Left renal cortex interstitium (tissue), 4 donors: ENCODE results near the gene CDH15. TPM values are rescaled to one million over a fixed set of nuclear protein-coding genes. Genes with fewer than 3 reads are reported as not detected.
A peak's percentile ranks its signal among the peaks of the same experiment; 100 is the strongest.

Source experiments
- DNase-seq, 4 donors: peaks; one replicate each; pipeline ENCODE4 v3.0.0-alpha.2; 2013; ENCODE audit warnings: low read depth in 4 of 4, low spot score in 2 of 4, missing footprints in 1 of 4
- polyA plus RNA-seq, 4 donors: library from polyadenylated mRNA; unstranded; fragments of 120-200 nt; gene quantifications; one replicate each; pipeline ENCODE4 v1.2.1, GENCODE V29; 2013; ENCODE audit not compliant: insufficient read length in 4 of 4

CDH15 gene
- polyA plus RNA-seq, 4 donors, result 1.7 to 3.8 (median 2.7) TPM

DNA sequence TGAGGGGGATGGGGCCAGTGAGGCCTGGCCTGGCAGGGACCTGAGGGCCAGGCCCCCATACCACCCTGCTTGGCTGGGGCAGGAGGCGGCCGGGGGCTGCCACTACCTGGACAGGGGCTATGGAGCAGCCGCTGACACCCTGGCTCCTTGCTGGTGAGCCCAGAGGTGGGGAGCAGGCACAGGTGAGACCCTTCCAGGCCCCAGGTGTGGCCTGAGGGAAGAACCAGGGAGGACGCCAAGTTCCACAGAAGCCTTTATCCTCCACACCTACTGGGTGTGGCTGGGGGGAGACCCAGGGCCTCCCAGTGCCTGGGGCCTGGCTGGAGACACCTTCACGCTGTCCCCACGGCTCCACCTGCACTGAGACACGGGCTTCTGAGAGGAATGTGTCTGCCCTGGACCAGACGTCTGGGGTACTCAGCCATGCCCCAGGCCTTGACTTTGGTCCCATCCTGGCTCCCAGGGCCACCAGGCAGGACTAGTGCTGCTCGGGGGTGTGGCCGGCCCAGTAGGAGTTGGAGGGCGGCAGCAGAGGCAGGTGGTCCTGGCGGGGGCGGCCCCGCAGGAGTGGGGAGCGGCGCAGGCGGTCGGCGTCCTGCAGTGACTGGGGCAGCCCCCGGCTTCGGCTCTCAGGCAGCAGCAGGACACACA, 24.1 kb downstream of the CDH15 start:
- DNase-seq, result no peak

DNA sequence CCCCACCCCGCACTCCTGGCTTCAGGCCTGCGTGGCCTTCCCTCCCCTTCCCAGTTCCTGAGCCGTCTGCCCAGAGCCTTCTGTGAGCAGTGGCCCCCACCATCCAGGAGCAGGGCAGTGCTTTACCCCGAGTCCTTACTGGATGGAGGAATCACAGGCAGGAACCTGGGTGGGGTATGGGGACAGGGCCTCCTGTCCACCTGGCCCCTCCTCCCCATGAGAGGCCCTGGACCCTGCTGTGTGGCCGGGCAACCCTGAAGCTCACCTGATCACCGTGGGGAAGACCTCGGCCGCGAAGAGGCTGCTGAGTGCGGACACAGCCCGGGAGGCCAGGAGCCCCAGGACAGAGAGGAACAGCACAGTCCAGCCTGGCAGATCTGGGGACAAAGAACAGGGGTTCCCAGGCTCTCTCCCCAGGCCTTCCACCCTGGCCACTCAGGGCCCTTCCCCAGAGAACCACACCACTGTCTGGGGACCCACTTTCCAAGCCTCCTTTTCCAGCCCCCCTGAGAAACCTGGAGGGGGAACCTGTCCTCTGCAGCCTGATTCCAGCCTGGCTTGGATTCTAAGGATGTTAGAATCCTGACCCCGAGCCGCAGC, 25.6 kb downstream of the CDH15 start:
- no peak for DNase-seq

DNA sequence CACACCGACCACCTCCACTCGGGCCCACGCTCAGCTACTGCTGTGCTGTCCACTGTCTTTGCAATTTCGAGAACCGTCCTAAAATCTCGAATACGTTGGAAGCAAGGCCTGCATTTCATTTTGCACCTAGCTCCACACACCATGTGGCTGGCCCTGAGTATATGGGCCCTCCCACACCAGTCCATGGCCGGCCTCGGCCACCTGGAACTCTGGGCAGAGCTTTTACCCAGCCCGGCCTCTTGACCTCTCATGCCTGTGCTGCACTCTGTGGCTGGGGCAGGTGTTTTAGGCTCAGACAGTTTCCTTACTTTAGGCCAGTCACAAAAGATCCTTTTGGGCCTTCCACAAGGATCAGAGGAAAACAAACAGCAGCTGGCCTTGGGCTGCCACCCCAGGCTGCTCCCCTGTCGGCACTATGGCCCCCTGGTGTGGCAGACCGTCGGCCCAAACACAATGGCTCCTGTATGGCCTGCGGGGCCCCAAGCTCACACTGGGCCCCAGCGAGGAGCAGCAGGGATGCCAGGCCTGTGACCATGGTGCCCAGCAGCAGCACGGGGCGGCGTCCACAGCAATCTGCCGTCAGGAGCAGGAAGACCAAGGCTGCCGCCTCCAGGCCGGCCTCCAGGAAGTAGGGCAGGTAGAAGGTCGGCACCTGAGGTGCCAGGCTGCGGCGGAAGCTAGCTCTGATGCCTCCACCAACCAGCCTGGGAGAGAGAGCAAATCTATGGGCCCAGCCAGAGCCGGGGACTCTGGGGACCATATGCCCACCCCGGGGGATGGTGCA, 26.3 kb downstream of the CDH15 start:
- DNase-seq, result no peak

DNA sequence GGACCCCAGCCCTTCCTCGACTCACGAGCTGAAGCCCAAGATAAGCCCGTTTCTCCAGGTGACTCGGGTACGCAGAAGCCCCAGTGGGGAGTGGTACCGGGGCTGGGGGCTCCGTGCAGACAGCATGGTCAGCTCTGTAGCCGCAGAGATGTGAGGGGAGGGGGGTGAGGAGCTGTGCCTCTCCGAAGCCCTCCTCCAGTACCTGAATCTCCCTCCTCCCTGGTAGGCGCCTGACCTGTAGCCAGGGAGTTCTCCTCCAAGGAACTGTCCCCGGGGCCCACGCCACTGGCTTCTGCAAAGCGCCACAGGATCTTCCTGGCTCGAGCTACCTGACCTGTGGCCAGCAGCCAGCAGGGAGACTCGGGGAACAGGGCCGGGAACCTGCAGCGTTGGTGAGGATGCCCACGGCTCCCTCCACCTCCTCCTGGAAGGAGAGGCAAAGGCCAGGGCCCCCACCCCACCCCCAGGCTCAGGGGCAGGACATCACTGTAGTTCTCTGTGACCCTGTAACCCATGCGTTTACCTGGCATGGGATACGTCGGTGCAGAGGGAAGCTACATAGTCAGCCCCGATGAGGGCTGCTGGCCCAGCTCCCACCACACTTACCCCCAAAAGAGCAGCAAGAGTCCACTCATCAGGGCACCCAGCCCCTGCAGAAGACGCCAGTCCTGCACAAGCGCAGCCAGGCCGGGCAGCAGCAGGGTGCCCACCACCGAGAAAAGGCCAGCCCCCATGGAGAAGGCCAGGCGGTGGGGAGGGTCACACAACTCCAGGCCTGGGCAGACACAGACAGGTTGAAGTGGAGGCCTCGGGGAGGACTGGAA, 27.1 kb downstream of the CDH15 start:
- no peak for DNase-seq

DNA sequence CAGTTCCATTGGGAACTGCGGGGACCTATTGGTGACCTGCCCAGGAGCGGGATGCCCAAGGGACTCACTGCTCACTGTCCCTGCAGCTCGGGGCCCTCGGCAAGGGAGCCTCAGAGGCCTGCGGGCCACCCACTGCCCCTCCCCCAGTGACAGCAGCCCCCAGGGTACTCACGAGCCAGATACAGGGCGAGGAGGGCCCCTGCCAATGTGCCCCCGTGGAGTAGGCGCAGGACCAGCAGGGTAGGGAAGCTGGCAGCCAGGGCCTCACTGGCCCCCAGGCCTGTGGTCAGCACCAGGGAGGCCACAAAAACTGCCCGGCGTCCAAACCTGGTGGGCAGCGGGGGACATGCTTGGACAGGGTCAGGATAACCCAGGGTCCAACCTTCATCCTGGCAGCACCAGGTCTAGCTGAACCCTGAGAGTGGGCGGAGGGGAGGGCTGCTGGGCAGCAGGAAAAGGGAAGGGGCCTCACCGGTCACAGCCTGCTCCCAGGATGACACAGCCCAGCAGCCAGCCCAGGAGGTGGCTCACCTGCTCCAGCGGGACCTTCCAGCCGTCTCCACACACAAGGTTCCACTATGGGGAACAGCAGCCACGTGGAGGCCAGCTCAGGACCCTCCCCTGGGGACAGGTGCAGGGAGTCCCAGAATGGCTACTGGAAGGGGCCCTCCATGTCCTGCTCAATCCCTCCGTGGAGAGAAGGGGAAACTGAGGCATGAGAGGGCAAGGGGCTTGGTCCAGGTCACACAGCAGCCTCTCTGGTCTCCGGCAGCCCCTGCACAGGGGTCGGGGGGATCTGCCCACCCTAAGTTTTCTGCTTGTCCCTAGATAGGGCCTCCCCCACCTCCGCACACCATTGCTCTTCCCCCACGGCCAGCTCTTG, 27.9 kb downstream of the CDH15 start:
- no peak for DNase-seq

DNA sequence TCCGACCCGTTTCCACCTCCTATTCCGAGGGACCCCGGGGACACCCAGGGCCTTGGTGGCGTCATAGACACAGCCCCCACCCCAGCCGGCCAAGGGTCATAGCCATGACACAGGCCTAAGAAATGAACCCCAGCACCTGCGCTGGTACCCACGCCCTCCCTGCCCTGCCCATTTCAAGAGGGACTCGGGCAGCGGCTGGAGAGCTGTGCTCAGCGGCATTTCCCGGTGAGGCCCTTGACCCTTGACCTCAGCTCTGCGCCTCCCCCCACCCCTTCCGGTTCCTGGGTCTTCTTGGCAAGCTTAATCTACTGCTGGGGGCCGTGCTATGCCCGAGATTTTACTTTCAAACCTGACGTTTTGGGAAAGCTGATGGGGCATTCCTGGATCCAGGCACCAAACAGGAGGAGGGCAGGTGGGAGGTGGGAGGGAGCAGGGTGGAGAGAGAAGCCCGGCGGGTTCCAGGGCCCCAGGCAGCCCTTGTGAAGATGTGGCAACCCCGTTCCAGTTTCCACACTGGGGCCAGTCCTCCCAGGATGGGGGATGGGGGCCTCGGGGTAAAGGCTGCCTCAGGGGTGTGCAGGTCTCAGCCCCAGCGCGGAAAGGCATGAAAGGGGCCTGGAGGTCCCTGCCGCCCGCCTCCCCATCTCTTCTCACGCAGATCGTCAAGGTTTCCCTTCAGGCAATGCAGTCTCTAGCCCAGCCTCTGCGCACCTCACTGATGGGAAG, 28.7 kb downstream of the CDH15 start, which contains the start of gene SLC22A31:
Gene SLC22A31, minus strand, starts transcription at position 414 of the 726 bp plus-strand sequence. Its CDS starts 36 bp downstream, at position 378.
- no peak for DNase-seq

DNA sequence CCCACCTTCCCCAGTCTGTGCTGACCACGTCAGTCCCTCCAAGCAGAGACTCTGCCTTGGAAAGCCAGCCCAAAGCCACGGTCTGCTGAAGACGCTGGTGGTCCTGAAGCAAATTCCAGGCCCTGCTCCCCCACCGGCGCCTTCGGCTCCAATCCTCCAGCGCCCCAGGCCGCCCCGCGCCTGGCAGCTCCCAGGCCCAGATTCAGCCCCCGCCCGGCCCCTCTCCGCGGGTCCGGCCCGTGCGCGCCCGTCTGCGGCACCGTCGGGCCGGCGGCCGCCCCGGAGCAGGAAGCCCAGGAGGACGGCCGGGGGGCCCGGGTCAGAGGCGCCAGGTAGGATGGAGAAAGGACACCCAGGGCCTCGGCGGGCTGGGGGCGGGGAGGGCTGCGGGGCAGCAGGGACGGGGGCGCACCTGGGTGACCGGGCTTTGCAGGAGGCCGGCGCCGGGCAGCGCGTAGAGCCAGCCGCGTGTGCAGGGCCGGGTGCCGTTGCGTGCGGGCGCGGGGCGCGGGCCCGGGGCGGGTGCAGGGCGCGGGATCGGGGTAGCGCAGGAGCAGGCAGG, 29.4 kb downstream of the CDH15 start:
- no peak for DNase-seq

DNA sequence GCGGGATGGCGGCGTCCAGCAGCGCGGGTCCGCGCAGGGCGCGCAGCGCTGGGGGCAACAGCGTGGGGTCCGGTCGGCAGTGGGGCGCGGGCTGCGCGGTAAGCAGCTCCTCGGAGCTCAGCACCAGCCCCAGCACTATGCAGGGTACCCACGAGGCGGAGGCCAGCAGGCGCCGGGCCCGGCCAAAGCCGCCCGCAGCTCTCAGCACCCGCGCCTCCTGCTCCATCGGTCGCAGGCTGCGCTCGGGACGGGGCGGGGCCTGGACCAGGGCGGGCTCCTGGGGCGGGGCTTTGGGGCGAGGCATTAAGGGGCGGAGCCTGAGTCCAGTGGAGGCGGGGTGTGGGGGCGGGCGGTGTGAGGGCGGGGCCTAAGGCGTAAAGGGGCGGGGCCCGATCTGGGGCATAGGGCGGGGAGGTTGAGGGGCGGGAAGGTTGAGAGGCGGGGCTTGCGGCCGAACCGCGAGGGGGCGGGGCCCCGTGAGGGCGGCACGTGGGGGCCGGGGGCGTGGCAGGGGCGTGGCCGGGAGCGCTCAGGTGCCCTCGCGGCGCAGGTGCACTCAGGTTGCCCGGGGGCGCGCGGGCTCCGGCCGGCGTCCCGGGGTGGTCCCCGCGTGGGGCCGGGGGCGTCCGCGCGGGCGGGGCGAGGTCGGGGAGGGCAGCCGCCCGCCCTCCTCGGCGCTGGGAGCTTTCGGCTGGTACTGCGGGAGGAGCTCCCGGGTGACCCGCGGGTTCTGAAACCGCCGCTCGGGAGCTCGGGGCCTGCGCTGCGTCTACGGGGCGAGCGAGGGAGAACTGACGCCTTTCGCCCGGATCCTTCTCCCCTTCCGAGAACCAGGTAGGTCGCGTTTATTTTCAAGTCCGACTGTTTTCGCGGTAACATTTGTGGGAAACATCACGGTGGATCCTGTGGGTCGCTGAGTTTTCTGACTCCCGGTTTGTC, 30.2 kb downstream of the CDH15 start:
- DNase-seq, result no peak

DNA sequence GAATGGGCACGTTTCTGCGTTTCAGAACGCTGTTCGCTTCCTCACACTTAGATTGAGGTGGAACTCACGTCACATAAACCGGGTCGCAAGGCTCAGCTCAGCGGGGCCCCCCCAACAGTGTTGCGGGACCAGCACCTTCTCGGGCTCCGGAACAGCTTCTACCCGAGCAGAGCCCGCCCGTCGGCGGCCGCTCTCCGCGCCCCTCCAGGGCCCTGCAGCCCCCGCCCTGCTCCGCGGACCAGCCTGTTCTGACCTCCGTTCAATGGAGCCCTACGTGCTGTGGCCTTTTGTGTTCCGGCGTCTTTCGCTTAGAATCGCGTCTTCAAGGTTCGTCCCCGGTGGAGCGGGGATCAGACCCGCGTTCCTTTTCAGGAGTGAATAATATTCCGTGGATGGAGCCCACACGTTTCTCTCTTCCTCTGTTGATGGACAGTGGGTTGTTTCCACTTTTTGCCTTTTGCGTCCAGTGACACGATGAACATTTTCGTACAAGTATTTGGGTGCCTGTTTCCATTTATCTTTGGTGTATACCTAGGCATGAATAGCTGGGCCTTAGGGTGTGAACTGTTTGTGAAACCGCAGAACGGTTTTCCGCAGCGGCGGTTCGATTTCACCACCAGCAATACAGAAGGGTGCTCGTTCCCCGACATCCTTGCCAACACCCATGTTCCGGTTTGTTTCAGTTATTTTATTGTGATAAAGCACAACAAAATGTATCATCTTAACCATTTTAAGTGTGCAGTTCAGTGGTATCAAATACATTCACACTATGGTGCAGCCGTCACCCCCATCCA, 31.1 kb downstream of the CDH15 start:
- DNase-seq, result no peak

DNA sequence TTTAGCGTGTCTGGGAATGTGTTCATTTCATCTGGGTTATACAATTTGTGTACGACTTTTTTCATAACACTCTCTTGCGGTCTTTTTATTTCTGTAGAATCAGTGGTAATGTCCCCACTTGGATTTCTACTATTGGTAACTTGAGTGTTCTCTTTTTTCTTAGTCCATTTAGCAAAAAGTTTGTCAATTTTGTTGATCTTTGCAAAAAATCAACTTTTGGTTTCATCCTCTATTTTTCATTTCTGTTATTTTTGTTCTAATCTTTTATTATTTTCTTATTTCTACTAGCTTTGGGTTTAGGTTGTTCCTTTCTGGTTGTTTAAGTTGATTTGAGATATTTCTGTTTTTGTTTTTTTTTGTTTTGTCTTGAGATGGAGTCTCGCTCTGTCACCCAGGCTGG, 36.4 kb downstream of the CDH15 start:
- no peak for DNase-seq

DNA sequence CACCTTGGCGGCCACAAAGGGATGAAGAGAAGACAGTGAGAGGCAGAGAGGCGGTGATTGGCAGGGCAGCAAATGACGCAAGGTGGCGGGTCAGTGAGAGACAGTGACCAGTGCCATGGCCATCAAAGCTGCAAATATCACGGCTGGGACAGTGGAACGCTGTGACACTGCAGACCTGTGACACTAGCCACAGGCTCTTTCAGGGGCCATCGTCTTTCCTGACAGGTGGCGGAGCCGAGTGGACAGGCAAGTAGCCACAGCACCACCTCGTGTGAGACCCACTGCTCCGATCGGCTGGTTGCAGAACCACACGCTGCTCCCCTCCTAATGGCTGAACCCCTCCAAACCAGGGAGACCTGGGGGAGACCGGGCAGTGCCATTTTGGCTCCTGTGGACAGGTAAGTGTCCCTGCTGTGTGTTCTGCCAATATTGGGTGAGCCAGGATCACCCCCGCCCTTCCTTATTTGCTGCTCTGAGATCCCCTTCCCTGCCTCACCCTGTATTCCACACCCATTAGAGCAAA, 38.0 kb downstream of the CDH15 start:
- no peak for DNase-seq

DNA sequence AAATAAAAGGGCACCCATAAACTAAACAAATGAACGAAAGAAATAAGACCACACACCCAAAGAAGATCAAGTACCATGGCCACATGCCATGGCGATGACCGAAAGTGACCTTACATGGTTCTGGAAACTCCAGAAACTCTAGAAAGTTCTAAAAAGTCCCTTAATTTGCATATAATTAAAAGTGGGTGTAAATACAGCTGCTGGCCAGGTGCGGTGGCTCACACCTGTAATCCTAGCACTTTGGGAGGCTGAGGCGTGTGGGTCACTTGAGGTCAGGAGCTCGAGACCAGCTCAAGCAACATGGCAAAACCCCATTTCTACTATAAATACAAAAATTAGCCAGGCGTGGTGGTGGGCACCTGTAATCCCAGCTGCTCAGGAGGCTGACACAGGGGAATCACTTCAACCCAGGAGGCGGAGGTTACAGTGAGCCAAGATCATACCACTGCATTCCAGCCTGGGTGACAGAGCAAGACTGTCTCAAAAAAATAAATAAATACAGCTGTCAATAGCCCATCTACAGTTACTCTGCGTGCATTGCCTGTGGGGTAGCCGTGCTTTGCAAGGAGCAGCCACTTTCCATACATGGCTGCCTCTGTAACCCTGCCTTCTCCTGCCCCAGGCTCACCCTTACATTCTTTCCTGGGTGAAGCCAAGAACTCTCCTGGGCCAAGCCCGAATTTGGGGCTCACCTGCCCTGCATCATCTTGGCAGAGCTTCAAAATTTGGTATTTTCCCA, 38.8 kb downstream of the CDH15 start:
- no peak for DNase-seq

DNA sequence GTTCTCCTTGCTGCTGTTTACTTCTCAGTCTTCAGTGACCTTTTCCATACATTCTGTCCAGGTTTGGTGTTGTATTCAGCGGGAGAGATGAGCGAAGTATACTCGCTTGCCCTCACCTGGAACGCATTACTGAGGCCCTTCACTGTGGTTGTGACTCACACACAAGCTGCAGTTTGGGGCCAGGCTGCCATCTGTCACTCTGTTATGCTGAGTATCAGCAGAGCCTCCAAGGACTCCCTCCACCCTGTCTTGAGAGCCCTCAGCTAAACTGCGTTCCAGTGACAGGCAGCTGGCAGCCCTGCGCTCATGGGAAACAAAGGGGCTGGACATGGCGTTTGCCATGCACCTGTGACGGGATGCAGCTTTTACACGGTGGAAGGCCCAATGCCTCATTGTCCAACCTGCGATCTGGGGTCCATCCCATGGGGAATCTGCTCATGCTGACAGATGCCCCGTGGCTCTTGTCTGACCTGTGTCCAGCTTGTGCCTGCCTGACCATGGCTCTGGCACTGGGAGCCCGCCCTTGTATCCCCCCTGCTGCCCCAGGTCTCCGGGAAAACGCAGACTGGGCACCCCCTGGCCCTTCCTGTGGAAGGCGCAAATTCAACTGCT, 39.5 kb downstream of the CDH15 start:
- DNase-seq, result no peak

DNA sequence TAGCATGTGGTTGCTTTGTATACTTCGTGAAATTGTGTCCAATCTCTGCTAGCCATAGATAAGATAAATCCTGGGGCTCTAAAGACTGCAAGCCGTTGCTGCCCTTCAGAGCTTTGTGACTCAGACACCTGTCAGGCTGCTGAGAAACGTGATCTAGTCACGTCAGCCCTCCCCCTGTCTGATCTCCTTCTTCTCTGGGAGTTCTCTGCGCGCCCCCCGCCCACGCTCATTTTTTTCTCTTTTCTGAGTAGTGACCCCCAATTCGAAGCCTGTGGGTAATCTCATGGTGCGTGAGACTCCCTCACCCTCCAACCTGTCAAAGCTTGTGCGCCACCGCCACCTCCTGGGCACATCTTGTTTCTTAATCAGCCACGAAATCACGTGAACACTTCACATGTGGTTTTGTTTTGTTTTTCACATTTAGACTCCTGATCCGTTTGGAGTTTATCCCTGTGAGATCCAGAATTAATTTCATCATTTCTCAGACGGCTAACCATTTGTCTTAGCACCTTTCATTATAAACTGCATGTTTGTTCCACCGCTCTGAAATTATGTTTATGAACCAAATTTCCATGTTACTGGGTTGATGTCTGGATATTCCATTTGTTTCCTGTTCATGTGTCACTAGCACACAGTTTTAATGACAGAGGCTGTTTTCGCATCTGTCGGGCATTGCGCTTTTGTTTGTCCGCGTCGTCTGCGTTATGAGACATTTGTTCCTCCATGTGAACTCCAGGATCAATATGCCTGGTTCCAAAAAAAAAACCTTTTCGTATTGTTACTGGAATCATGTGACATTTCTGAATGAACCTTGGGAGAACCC, 45.0 kb downstream of the CDH15 start:
- DNase-seq, result peak in 3 of 4 donors; percentile 34 to 74 (median 62)

DNA sequence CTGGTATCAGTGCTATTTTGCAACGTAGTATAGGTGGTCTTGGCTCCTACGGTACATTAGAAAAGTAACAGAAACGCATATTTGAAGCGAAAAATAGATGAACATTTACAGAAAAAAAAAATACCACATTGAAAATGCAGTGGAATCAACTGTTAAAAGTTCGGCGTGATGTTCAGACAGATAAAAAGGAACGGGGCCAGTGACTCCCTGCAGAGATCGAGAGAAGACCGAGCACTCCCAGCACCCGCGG, 45.5 kb downstream of the CDH15 start:
- no peak for DNase-seq
